SK-N-SH (cell line): Measurements from ENCODE around the gene USP31. TPM values are rescaled to one million over a fixed set of nuclear protein-coding genes. Genes with fewer than 3 reads are reported as not detected.

Source experiments
- CTCF ChIA-PET: fragments of 300-600, 350-600 bp; formaldehyde crosslinking; extraction: SDS; loops from one replicate; lab custom pipeline; 2021; lab: Yijun Ruan, JAX
- POLR2A ChIA-PET: fragments of 350-600 bp; sonication (Branson Sonifier 250); formaldehyde crosslinking; extraction: SDS; loops from one replicate; lab custom pipeline; 2020; ENCODE audit warnings: antibody characterized with exemption, inconsistent platforms; lab: Yijun Ruan, JAX
- DNase-seq: peaks from one replicate; pipeline ENCODE4 v3.0.0; 2012
- H2AFZ ChIP-seq: fragments of 200-600 bp; sonication (generic); 2 replicates; pipeline ENCODE4 v1.8.1; 2016; ENCODE audit warnings: antibody characterized with exemption, mild to moderate bottlenecking, low read depth
- H3F3A ChIP-seq: fragments of 200-600 bp; sonication (generic); replicated peaks from 2 replicates; pipeline ENCODE3; 2016; ENCODE audit warnings: antibody characterized with exemption, mild to moderate bottlenecking; ENCODE audit not compliant: insufficient read depth
- H3K27ac ChIP-seq, 2 experiments: fragments of 200-500 bp in 1 of 2; fragments of 200-600 bp in 1 of 2; sonication (Bioruptor generic) in 1 of 2; sonication (generic), shearing (Covaris generic) in 1 of 2; 2 replicates each; pipeline versions ENCODE4 v1.5.1 to v1.6.1; 2014 to 2016; ENCODE audit warnings: low read depth in 2 of 2, inconsistent platforms in 1 of 2, low read length in 1 of 2, mild to moderate bottlenecking in 1 of 2, mixed read lengths in 1 of 2
- H3K27me3 ChIP-seq: fragments of 200-600 bp; sonication (generic), shearing (Covaris generic); 2 replicates; pipeline ENCODE4 v1.6.1; 2016; ENCODE audit warnings: mixed run types; ENCODE audit not compliant: insufficient read depth
- H3K36me3 ChIP-seq, 2 experiments: fragments of 200-500 bp in 1 of 2; fragments of 200-600 bp in 1 of 2; sonication (Bioruptor generic) in 1 of 2; sonication (generic) in 1 of 2; replicated peaks in 1 of 2; 2 replicates each; pipeline versions ENCODE3 to v1.5.1; 2014 to 2016; ENCODE audit warnings: low read length in 1 of 2, mild to moderate bottlenecking in 1 of 2; ENCODE audit not compliant: insufficient read depth in 2 of 2, control insufficient read depth in 1 of 2
- H3K4me1 ChIP-seq, 2 experiments: fragments of 200-500 bp in 1 of 2; fragments of 200-600 bp in 1 of 2; sonication (Bioruptor generic) in 1 of 2; sonication (generic), shearing (Covaris generic) in 1 of 2; 2 replicates each; pipeline versions ENCODE4 v1.5.1 to v1.6.1; 2014 to 2016; ENCODE audit warnings: low read depth in 1 of 2, low read length in 1 of 2, mixed run types in 1 of 2; ENCODE audit not compliant: insufficient read depth in 2 of 2, control insufficient read depth in 1 of 2
- H3K4me2 ChIP-seq: fragments of 200-600 bp; sonication (generic), shearing (Covaris generic); 2 replicates; pipeline ENCODE4 v1.6.1; 2017; ENCODE audit warnings: mixed run types
- H3K4me3 ChIP-seq, 2 experiments: fragments of 200-500 bp in 1 of 2; fragments of 200-600 bp in 1 of 2; sonication (Bioruptor generic) in 1 of 2; sonication (generic), shearing (Covaris generic) in 1 of 2; 2 replicates each; pipeline versions ENCODE4 v1.5.1 to v1.8.1; 2014 to 2016; ENCODE audit warnings: low read depth in 2 of 2, inconsistent platforms in 1 of 2, low read length in 1 of 2, mild to moderate bottlenecking in 1 of 2, mixed read lengths in 1 of 2, moderate library complexity in 1 of 2
- H3K79me2 ChIP-seq: fragments of 200-600 bp; sonication (generic); 2 replicates; pipeline ENCODE4 v1.8.1; 2017; ENCODE audit warnings: mild to moderate bottlenecking; ENCODE audit not compliant: insufficient read depth
- H3K9ac ChIP-seq: fragments of 200-600 bp; sonication (generic); 2 replicates; pipeline ENCODE4 v1.6.1; 2017; ENCODE audit warnings: mixed run types
- H3K9me2 ChIP-seq: fragments of 200-600 bp; sonication (generic); 2 replicates; pipeline ENCODE4 v1.6.1; 2017; ENCODE audit warnings: mixed run types
- H3K9me3 ChIP-seq: fragments of 200-600 bp; sonication (generic); 2 replicates; pipeline ENCODE4 v1.6.1; 2017; ENCODE audit warnings: mixed run types, mild to moderate bottlenecking, moderate library complexity
- H4K20me1 ChIP-seq: fragments of 200-600 bp; sonication (generic); 2 replicates; pipeline ENCODE4 v1.6.1; 2017; ENCODE audit warnings: mild to moderate bottlenecking, mixed run types; ENCODE audit not compliant: insufficient read depth
- CHD2 ChIP-seq: fragments of 150-350 bp; IDR thresholded peaks from 2 replicates; pipeline ENCODE4 v1.6.1; 2018; ENCODE audit warnings: low read length; ENCODE audit not compliant: partially characterized antibody
- CTCF ChIP-seq: fragments of 200-600 bp; sonication (generic); IDR thresholded peaks from 2 replicates; pipeline ENCODE4 v1.6.1; 2017; ENCODE audit warnings: antibody characterized with exemption, mild to moderate bottlenecking, moderate library complexity
- ELF1 ChIP-seq: IDR thresholded peaks from 2 replicates; pipeline ENCODE4 v1.4.0; 2012
- EP300 ChIP-seq, 2 experiments: IDR thresholded peaks; 2 replicates each; pipeline versions ENCODE4 v1.4.0 to v1.6.1; 2012; ENCODE audit warnings: borderline replicate concordance in 1 of 2, low read depth in 1 of 2, low read length in 1 of 2
- FOSL2 ChIP-seq: IDR thresholded peaks from 2 replicates; pipeline ENCODE4 v1.4.0; 2012; ENCODE audit warnings: low read depth, mild to moderate bottlenecking, moderate library complexity, borderline replicate concordance
- FOXJ3 ChIP-seq: sonication (generic); formaldehyde crosslinking; IDR thresholded peaks from 2 replicates; pipeline ENCODE4 v1.5.1; 2020; ENCODE audit warnings: mild to moderate bottlenecking, missing genetic modification reagents
- GABPA ChIP-seq: IDR thresholded peaks from 2 replicates; pipeline ENCODE4 v1.4.0; 2012; ENCODE audit warnings: low read depth, mild to moderate bottlenecking
- MAX ChIP-seq: IDR thresholded peaks from 2 replicates; pipeline ENCODE4 v1.4.0; 2012; ENCODE audit warnings: low read depth
- MEF2A ChIP-seq: IDR thresholded peaks from 2 replicates; pipeline ENCODE4 v1.4.0; 2012; ENCODE audit warnings: low read depth, borderline replicate concordance
- NFIC ChIP-seq: IDR thresholded peaks from 2 replicates; pipeline ENCODE4 v1.4.0; 2012; ENCODE audit warnings: borderline replicate concordance
- NRF1 ChIP-seq: IDR thresholded peaks from 2 replicates; pipeline ENCODE4 v1.6.1; 2012; ENCODE audit warnings: low read depth, mild to moderate bottlenecking, low read length
- RAD21 ChIP-seq: IDR thresholded peaks from 2 replicates; pipeline ENCODE4 v1.6.1; 2012; ENCODE audit warnings: mild to moderate bottlenecking, low read length
- RCOR1 ChIP-seq: fragments of 150-350 bp; IDR thresholded peaks from 2 replicates; pipeline ENCODE4 v1.6.1; 2017; ENCODE audit warnings: antibody characterized with exemption, low read length
- RXRA ChIP-seq: IDR thresholded peaks from 2 replicates; pipeline ENCODE4 v1.4.0; 2012; ENCODE audit warnings: low read depth, mild to moderate bottlenecking, borderline replicate concordance
- TCF12 ChIP-seq: IDR thresholded peaks from 2 replicates; pipeline ENCODE4 v1.4.0; 2012
- TEAD4 ChIP-seq: IDR thresholded peaks from 2 replicates; pipeline ENCODE4 v1.4.0; 2012; ENCODE audit warnings: mild to moderate bottlenecking, borderline replicate concordance; ENCODE audit not compliant: insufficient read depth
- USF1 ChIP-seq: IDR thresholded peaks from 2 replicates; pipeline ENCODE4 v1.4.0; 2012; ENCODE audit warnings: low read depth, borderline replicate concordance
- YY1 ChIP-seq: IDR thresholded peaks from 2 replicates; pipeline ENCODE4 v1.4.0; 2012; ENCODE audit warnings: low read depth, mild to moderate bottlenecking
- WGBS: methylation state at CpG from one replicate; pipeline ENCODE4 v1.1.6; 2017; ENCODE audit warnings: low lambda C conversion rate; 5-methylcytosine and 5-hydroxymethylcytosine counted together
- polyA plus RNA-seq, 3 experiments: library from polyadenylated mRNA; depleted of rRNA; stranded (reverse); fragments of >200 nt; gene quantifications; 2 replicates each; pipeline ENCODE4 v1.2.3, GENCODE V29; 2012
- TF ChIP-seq, protein P1 (sequence below): IDR thresholded peaks from 2 replicates; pipeline ENCODE4 v1.6.1; 2012; ENCODE audit warnings: mild to moderate bottlenecking, low read depth, low read length, moderate library complexity
- TF ChIP-seq, protein P2 (sequence below): fragments of 150-350 bp; IDR thresholded peaks from 2 replicates; pipeline ENCODE4 v1.6.1; 2017; ENCODE audit warnings: antibody characterized with exemption, low read length, low read depth, borderline replicate concordance

Gene USP31
- polyA plus RNA-seq, 1 of the 3 experiments (the other 2 are of a cell fraction): 3.2 TPM

DNA sequence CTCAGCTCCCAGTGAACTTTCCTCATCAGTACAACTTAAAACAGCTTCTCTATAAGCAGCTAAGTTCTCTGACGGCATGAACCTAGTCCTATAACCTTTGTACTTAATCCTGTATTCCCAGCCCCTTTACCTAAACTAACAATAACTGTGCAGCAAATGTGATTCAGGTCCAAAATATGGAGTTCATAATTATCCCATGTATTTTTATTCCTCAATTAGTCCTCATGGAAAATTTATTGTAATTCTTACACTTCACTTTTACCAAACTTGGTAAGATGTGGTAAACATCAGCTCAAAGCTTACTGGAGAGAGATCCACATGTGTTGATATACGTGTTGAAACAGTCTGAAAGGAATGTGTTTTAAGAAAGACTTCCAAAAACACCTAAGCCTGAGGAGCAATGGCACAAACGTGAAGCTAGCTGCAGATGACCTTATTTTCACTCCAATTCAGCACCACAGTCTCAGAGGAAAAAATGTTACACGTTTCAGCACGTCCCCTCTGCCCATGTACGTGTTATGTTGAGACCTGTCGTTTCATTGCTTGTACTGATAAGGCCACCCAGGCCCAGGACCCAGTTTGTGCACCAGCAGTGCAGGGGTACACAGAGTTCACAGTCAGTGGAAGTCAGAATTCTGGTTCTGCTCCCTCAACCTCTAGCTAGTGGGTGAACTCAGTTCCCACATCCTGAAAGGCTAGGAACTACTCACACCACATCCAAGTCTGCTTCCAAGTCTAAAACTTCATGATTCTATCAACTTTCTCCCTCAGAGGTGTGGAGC is 7.1 kb downstream of the USP31 start:
- no peak for DNase-seq
- Histone ChIP-seq H3K27ac (no peak overlapping the region), H3K27me3 (no peaks in the 10 kb centered on the region), H4K20me1 (peaks cover 68% of the 10 kb centered on the region), H3K9me2 (no peaks in the 10 kb centered on the region), H3F3A (peaks cover 4% of the 10 kb centered on the region), H3K36me3 (no peaks in the 10 kb centered on the region), H3K9me3 (no peaks in the 10 kb centered on the region), H3K4me2 (no peak overlapping the region)
- 92% methylated on average over 7 of the region's 7 CpGs for WGBS
- POLR2A ChIA-PET: no interaction called here
- TF ChIP-seq TEAD4 (no peak), USF1 (no peak), MEF2A (no peak), RXRA (no peak), GABPA (no peak), MAX (no peak), RAD21 (no peak), YY1 (no peak), CTCF (no peak), EP300 (IDR thresholded peaks at IDR 0.05; ENCODE audit: borderline replicate concordance in 1 of 2, low read depth in 1 of 2, low read length in 1 of 2) (no peak), CHD2 (no peak), ELF1 (no peak), FOSL2 (no peak), NRF1 (no peak)
- TF ChIP-seq, all 33 proteins: peak for 0
- H3K4me1 ChIP-seq: peaks cover 19 to 27% of the 10 kb centered on the region in 2 experiments; a peak in 3 of 4 replicates
- peaks cover 99% of the 10 kb centered on the region for H3K79me2 ChIP-seq
- CTCF ChIA-PET: interaction anchor here (0.9 to 2.9 kb wide), 5 partner anchors 9 to 293 kb away, joined by 3 to 18 read pairs (median 3); no protein-coding TSS in a partner anchor
- H3K9ac ChIP-seq: no peak overlapping the region
- H2AFZ ChIP-seq: no peak overlapping the region
- no peak overlapping the region for H3K4me3 ChIP-seq

- H3K4me1 ChIP-seq: peaks cover 19 to 27% of the 10 kb centered on the region in 2 experiments; a peak in 3 of 4 replicates
- no peaks in the 10 kb centered on the region for H3K9me3 ChIP-seq
- ChIA-PET CTCF (interaction anchor here (0.9 to 2.9 kb wide), 2 partner anchors 243 to 293 kb away, joined by 3 to 18 read pairs; no protein-coding TSS in a partner anchor), POLR2A (no interaction called here)
- peaks cover 99% of the 10 kb centered on the region for H3K79me2 ChIP-seq
- H3K4me3 ChIP-seq: no peak overlapping the region
- H3K9me2 ChIP-seq: no peaks in the 10 kb centered on the region
- no peak for DNase-seq
- H3K27ac ChIP-seq: no peak overlapping the region
- peaks cover 68% of the 10 kb centered on the region for H4K20me1 ChIP-seq
- no peak overlapping the region for H2AFZ ChIP-seq
- no peaks in the 10 kb centered on the region for H3K36me3 ChIP-seq
- H3K9ac ChIP-seq: no peak overlapping the region
- 99% methylated on average over 6 of the region's 6 CpGs for WGBS
- H3K27me3 ChIP-seq: no peaks in the 10 kb centered on the region
- no peak overlapping the region for H3K4me2 ChIP-seq
- peaks cover under 1% of the 10 kb centered on the region for H3F3A ChIP-seq
- TF ChIP-seq ELF1: no peak
- no peak for TF ChIP-seq TCF12
- TF ChIP-seq, protein P1, sequence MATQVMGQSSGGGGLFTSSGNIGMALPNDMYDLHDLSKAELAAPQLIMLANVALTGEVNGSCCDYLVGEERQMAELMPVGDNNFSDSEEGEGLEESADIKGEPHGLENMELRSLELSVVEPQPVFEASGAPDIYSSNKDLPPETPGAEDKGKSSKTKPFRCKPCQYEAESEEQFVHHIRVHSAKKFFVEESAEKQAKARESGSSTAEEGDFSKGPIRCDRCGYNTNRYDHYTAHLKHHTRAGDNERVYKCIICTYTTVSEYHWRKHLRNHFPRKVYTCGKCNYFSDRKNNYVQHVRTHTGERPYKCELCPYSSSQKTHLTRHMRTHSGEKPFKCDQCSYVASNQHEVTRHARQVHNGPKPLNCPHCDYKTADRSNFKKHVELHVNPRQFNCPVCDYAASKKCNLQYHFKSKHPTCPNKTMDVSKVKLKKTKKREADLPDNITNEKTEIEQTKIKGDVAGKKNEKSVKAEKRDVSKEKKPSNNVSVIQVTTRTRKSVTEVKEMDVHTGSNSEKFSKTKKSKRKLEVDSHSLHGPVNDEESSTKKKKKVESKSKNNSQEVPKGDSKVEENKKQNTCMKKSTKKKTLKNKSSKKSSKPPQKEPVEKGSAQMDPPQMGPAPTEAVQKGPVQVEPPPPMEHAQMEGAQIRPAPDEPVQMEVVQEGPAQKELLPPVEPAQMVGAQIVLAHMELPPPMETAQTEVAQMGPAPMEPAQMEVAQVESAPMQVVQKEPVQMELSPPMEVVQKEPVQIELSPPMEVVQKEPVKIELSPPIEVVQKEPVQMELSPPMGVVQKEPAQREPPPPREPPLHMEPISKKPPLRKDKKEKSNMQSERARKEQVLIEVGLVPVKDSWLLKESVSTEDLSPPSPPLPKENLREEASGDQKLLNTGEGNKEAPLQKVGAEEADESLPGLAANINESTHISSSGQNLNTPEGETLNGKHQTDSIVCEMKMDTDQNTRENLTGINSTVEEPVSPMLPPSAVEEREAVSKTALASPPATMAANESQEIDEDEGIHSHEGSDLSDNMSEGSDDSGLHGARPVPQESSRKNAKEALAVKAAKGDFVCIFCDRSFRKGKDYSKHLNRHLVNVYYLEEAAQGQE: no peak
- TF ChIP-seq FOSL2: no peak
- no peak for TF ChIP-seq RCOR1
- TF ChIP-seq, protein P2, sequence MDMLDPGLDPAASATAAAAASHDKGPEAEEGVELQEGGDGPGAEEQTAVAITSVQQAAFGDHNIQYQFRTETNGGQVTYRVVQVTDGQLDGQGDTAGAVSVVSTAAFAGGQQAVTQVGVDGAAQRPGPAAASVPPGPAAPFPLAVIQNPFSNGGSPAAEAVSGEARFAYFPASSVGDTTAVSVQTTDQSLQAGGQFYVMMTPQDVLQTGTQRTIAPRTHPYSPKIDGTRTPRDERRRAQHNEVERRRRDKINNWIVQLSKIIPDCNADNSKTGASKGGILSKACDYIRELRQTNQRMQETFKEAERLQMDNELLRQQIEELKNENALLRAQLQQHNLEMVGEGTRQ: no peak
- TF ChIP-seq NFIC: no peak
- TF ChIP-seq FOXJ3: no peak
- no peak for TF ChIP-seq NRF1
- no peak for TF ChIP-seq TEAD4
Measured at GRCh38 chr16:23141500-23141899, 7.8 kb downstream of the USP31 start.
